WTC11 (cell line): Measurements from ENCODE around the gene UMODL1.

Source experiments
- CREB1 ChIP-seq: sonication (generic); formaldehyde crosslinking; IDR thresholded peaks from 2 replicates; pipeline ENCODE4 v1.8.0; 2023; ENCODE audit warnings: mild to moderate bottlenecking, missing genetic modification reagents
- CTCF ChIP-seq: fragments of 200-600 bp; IDR thresholded peaks from 2 replicates; pipeline ENCODE4 v1.8.0; 2022; ENCODE audit warnings: antibody characterized with exemption
- ELF4 ChIP-seq: sonication (generic); formaldehyde crosslinking; IDR thresholded peaks from 2 replicates; pipeline ENCODE4 v1.8.1; 2022; ENCODE audit warnings: low read depth, mild to moderate bottlenecking, moderate library complexity, missing genetic modification reagents
- HMGA2 ChIP-seq: fragments of 250-450 bp; sonication (Bioruptor Pico); IDR thresholded peaks from 2 replicates; pipeline ENCODE4 v1.4.0; 2021; ENCODE audit warnings: mild to moderate bottlenecking, moderate library complexity
- MAX ChIP-seq: sonication (generic); formaldehyde crosslinking; IDR thresholded peaks from 2 replicates; pipeline ENCODE4 v1.8.0; 2022; ENCODE audit warnings: mild to moderate bottlenecking, missing genetic modification reagents
- TCF7 ChIP-seq: sonication (generic); formaldehyde crosslinking; IDR thresholded peaks from 2 replicates; pipeline ENCODE4 v1.8.0; 2022; ENCODE audit warnings: mild to moderate bottlenecking, low read depth, missing genetic modification reagents, moderate library complexity
- ZMAT4 ChIP-seq: fragments of 250-450 bp; sonication (Bioruptor Pico); IDR thresholded peaks from 2 replicates; pipeline ENCODE4 v1.9.0; 2021; ENCODE audit warnings: mild to moderate bottlenecking
- TF ChIP-seq, protein P1 (sequence below): sonication (generic); formaldehyde crosslinking; conservative IDR thresholded peaks from 2 replicates; pipeline ENCODE4 v1.8.1; 2022; ENCODE audit warnings: mild to moderate bottlenecking, missing genetic modification reagents

DNA sequence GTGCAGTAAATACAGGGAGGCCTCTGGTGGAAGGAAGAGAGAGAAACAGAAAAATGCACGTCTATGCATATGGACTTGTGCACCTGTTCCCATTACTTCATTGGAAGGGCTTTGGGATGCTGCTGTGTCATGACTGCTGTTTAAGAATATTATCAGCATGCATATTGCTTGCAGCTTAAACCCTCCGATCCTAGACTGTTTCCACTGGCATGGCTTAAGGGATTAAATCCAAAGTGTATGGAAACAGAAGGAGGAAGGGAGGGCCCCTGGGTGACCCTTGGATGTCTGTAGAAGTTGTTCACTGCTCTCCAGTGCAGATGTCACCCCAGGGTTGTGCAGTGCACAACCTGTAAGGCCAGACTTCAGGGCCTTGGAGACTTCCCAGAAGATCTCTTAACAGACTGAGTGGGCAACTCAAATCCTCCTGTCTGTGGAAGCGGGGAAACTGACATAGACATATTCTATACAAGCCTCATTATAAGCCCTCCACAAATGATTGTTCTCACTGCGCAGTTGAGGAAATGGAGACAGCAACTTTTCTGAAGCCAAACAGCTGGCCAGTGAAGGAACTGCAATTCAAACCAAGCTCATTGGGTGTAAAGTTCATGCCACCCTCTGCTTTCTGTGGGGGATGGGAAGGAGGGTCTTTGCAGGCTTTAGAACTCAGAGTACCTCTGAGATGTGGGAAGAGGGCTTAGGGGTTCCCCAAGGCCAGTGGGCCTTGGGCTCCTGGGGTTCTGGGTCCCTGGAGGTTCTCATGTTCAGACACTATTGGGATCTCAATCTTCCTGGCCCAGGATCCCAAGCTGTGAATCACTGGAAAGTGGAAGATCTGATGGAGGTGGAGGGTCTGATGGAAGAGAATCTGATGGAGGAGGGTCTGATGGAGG is 73.8 kb downstream of the UMODL1 start:
- TF ChIP-seq ELF4 = no peak
- no peak for TF ChIP-seq MAX (CRISPR knock-in tag)
- no peak for TF ChIP-seq CTCF
- TF ChIP-seq, protein P1, sequence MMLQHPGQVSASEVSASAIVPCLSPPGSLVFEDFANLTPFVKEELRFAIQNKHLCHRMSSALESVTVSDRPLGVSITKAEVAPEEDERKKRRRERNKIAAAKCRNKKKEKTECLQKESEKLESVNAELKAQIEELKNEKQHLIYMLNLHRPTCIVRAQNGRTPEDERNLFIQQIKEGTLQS = no peak
- no peak for TF ChIP-seq TCF7
- TF ChIP-seq ZMAT4 (CRISPR knock-in tag) = no peak
- TF ChIP-seq HMGA2 (CRISPR knock-in tag) = no peak
- no peak for TF ChIP-seq CREB1 (CRISPR knock-in tag)
